NCI-H82 treated with DMSO at 0.1 percent for 48 hours (cell line): ENCODE results near the gene PIP5K1C.

ENCODE experiments used
- DNase-seq: peaks from one replicate; lab custom pipeline; 2025; ENCODE audit not compliant: unreplicated experiment; lab: John Stamatoyannopoulos, UW

PIP5K1C gene

DNA sequence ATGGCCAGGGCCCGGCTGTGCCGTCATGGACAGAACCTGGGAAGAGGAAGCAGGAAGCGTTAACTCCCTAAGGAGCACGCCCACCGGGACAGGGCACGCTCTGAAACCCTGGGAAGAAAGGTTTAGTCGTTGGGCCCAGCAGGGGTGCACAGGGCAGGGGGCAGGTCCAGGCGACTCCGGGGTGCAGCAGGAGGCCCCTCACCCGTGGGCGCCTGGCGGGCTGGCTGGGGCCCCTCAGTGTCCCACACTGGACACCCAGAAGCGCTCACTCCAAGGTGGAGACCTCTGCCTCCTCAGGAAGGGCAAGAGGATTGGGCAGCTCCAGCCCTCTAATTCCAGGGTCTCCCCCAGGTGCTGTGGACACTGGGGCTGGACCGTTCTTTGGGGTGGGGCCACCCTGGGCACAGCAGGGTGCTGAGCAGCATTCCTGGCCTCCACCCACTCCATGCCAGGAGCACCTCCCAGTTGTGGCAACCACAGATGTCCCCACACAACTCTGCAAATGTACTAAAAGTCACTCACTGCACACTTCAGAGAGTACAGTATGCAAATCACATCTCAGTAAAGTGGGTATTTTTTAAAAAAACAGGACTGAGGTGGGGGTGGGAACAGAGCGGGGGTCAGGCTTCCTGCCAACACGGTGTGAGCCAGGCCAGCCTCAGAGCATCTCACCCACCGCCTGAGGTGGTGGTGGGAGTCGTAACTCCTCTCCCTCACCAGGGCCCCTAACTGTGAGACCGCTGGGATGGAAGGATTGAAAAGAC, 35.2 kb downstream of the PIP5K1C start:
- DNase-seq: no peak

DNA sequence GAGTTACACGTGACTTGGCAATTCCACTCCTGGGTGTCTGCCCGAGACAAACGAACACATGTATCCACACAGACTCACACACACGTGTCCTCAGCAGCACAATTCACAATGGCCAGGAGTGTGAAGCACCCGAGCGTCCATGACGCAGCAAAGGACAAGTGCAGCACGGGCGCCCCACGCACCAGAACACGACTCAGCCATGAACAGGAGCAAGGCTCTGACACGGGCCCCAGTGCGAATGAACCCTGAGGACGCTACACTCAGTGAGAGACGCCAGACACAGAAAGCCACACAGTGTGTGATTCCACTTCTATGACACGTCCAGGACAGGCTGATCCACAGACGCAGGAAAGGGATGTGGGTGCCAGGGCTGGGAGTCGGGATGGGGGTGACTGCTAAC, 36.4 kb downstream of the PIP5K1C start:
- no peak for DNase-seq

DNA sequence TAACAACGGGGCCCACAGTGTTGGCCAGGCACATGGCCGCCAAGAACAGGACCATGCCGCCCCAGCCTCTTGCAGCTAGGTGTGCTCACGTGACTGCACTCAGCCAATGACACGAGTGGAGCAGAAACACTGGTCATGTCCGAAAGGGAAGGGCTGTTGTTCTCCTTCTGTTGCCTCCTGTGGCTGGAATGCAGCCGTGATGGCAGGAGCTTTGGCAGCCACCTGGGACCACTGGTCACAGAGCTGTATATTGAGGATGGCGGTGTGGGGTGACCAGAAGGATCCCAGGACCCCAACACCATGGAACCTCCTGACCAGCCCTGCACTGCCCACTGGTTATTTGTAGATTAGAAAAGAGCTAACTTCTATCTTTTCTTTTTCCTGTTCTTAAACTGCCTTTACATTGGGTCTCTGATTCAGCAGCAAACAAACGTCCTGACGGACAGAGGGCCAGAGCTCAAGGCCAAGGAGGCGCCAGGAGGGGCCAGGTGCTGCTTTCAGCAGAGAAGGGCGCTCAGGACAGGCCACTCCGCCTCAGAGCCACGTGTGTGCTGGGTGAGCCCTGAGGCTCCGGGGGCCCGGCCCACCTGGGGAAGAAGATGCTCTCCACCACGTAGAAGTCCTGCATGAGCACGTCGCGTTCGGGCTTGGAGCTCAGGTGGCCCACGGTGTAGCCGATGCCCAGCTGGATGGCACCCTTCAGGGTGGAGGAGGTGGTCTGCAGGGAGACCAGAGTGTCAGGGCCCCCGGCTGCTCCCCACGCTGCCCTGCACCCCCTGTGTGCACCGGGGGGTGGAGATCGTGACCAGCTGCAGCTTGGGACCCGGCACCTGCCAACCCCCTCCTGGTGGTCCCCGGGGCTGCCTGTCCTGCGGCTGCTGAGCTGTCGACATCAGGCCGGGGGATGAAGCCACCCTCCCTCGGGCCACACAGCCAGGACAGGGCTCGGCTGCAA, 38.7 kb downstream of the PIP5K1C start:
- DNase-seq: no peak

GRCh38 chr19:3660493-3661219, 39.6 kb downstream of the PIP5K1C start:
- DNase-seq: no peak

- no peak for DNase-seq
Measured at GRCh38 chr19:3659746-3660112, 40.5 kb downstream of the PIP5K1C start.

- DNase-seq: no peak
Measured at GRCh38 chr19:3658870-3659745, 41.2 kb downstream of the PIP5K1C start.

DNA sequence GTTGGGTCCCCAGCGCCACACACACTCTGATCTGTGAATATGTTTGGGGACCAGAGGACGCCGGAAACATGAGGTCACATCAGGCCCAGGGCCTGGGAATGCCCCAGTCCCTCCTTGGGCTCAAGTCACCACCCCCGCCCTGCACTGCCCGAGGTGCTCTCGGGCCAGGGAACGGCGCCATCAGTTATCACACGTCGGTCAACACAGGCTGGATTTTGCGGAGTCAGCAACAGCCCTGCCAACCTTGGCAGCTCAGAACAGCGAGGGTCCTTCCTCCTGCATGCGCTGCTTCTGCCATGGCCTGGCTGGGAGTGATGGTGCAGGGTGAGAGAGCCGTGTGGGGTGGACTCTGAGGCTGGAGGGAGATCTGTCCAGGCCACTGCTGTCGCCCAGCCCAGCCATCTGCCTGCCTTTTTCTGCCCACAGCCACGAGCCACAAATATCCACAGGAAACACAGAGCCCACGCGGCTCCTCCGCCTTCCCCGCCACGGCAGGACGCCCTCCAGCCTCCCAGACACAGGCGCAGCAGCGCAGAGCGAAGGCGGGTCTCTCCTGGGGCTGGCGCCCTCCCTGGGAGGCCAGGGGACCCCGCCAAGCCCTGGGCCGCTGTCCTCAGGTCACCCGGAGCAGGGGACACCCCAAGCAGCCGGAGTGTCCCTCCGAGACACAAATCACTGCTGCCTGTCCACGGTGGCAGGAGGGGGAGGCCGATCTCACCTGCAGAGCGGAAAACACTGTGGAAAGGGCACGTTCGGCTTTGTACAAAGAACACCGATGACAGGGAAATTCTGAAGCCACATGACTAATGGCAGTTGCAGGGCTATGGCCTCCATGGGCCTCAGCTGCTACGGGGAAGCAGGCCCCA, 42.0 kb downstream of the PIP5K1C start:
- no peak for DNase-seq

DNA sequence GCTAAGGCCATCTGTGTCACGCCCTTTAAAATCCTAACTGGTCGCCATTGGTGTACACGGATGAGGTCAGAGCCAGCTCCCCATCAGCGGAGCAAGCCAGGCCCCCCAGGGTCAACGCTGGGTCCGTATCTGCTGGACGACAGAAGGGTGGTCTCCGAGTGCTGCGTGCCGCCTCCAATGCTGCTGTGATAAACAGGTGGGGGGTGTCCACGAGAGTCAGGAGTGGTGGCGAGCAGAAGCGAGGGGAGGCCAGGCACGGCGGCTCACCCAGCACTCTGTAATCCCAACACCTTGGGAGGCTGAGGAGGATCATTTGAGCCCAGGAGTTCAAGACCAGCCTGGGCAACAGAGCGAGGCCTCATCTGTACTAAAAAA, 42.9 kb downstream of the PIP5K1C start:
- no peak for DNase-seq

- DNase-seq: no peak
Measured at GRCh38 chr19:3656747-3657394, 43.4 kb downstream of the PIP5K1C start.

DNA sequence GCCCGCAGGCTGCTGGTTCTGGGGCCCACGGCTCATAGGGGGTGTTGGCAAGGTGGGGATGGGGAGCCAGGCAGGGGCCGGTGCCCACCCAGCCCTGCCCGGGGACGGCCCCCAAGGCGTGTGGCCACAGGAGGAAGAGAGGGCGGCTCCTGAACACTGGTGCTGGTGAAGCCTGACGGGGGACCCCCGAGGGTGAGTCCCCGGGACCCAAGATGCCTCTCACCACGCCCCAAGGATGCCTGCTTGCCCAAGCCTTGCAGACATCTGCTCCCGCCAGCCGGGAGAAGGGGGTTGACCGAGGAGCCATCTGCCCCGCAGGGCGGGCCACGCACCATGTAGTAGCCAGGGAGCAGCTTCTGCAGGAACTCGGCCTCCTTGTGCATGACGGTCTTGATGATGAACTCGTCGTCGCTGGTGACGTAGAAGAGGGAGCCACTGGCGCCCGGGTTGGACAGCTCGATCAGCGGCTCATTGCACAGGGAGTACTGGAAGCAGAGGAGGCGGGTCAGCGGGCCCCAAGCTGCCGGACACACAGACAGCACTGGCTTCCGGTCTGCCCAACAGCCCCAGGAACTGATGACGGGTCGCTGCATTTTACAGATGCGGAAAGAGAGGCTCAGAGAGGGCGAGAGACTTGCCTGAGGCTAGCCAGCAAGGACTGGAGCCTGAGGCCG, 44.1 kb downstream of the PIP5K1C start:
- DNase-seq: no peak

GRCh38 chr19:3655402-3656072, 44.7 kb downstream of the PIP5K1C start:
- peak; percentile 11 for DNase-seq

DNA sequence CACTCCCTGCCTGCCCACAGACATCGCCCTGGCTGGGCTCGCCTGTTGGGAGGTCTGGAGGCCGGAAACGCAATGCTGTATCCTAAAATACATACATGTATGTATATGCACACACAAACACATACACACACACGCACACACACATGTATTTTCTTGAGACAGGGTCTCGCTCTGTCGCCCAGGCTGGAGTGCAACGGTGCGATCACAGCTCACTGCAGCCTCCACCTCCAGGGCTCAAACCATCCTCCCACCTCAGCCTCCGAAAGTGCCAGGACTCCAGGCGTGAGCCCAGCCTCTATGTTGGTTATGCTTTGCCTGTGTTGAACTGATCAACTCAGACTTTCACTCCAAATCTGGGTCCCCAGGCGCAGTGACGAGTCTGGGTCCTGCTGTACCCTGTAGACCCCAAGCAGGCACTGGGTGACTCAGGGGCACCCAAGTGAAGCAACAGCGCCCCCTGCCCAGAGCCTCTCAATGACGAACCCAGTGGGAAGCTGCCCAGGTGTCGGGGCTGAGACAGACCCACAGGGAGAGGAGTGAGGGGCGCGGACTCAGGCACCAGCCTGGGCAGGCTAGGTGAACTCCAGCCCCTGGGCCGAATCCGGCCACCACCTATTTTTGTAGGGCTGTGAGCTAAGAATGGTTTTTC, 46.3 kb downstream of the PIP5K1C start:
- no peak for DNase-seq

- no peak for DNase-seq
Measured at GRCh38 chr19:3653081-3653795, 47.0 kb downstream of the PIP5K1C start.

DNA sequence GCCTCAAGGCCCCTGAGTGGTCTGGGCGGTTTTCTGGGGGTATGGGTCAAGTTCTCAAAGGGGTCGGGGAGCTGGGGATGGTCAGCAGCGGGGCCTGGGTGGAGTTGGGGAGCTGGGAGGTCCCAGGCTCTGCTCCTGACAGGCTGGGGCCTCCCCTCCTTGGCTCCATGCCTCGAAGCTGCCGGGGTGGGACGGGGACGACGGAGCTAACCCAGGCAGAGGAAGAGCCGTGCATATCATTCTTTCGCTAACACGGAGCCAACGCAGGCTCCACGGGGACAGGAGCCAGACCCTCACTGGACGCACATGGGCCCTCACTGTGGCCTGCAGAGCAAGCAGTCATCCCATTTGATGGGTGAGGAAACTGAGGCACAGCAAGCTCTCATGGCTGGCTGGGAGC, 47.8 kb downstream of the PIP5K1C start:
- DNase-seq: no peak

DNA sequence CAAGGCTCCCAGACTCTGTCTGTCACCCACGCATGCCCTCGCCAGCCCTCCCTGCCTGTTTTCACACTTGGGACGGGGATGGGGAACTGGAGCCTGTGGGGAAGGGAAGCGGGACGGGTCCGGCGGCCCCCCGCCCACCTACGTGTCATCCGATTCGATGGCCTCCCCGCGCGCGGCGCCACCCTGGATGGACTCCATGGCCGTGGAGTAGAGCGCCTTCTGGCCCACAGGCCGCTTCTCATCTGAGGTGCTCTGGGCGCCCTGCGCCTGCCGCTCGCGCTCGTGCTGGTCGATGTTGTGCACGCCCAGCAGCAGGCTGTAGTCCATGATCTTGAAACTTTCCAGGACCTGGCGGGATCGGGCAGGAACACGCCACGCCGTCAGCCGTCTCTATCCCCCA, 48.6 kb downstream of the PIP5K1C start:
- DNase-seq: no peak

DNA sequence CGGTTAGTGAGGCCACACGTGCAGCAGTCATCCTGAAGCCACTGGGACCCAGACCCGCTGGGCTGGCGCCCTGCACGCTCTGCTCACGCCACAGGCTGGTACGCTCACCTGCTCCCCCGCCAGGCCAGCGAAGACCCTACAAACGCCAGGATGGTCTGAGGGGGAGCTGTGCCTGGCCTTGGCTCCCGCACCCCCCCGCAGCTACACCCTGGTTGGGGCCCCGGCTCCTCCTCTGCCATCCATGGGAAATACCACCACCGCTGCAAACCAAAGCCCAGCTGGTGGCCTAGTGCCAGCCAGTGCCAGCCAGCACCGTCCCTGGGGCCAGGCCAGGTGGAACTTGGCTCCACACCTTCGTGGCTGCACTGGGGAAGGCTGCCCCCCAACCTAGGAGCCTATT, 50.4 kb downstream of the PIP5K1C start:
- DNase-seq: no peak
